HepG2 (cell line): ENCODE results near the gene ZNF627. TPM values are rescaled to one million over a fixed set of nuclear protein-coding genes. Genes with fewer than 3 reads are reported as not detected.

Source experiments
- BCLAF1 ChIP-seq: fragments of 450-650 bp; IDR thresholded peaks from 2 replicates; pipeline ENCODE4 v1.6.1; 2017; ENCODE audit warnings: mild to moderate bottlenecking
- EZH2 ChIP-seq: conservative IDR thresholded peaks from 2 replicates; pipeline ENCODE4 v1.6.1; 2012; ENCODE audit warnings: mild to moderate bottlenecking, low read depth, low read length, moderate library complexity
- FOXC1 ChIP-seq: sonication (generic); formaldehyde crosslinking; IDR thresholded peaks from 2 replicates; pipeline ENCODE4 v1.8.0; 2022; ENCODE audit warnings: mild to moderate bottlenecking, missing genetic modification reagents, borderline replicate concordance
- HIVEP1 ChIP-seq: sonication (generic); formaldehyde crosslinking; IDR thresholded peaks from 2 replicates; pipeline ENCODE4 v1.4.0; 2020; ENCODE audit warnings: mild to moderate bottlenecking, missing genetic modification reagents
- HMG20A ChIP-seq: IDR thresholded peaks from 2 replicates; pipeline ENCODE4 v1.6.1; 2016; ENCODE audit warnings: borderline replicate concordance
- IKZF5 ChIP-seq: IDR thresholded peaks from 2 replicates; pipeline ENCODE4 v1.6.1; 2018; ENCODE audit warnings: missing genetic modification reagents, mild to moderate bottlenecking, missing compliant biosample characterization
- KLF9 ChIP-seq: IDR thresholded peaks from 2 replicates; pipeline ENCODE4 v1.6.1; 2016; ENCODE audit warnings: low read depth
- RARA ChIP-seq: IDR thresholded peaks from 2 replicates; pipeline ENCODE4 v1.6.1; 2016; ENCODE audit warnings: missing genetic modification reagents, missing compliant biosample characterization
- SKI ChIP-seq: fragments of 450-650 bp; IDR thresholded peaks from one replicate; pipeline ENCODE4 v1.6.1; 2018; ENCODE audit warnings: mild to moderate bottlenecking; ENCODE audit not compliant: partially characterized antibody
- SUZ12 ChIP-seq: fragments of 150-350 bp; IDR thresholded peaks from 2 replicates; pipeline ENCODE4 v1.6.1; 2014; ENCODE audit warnings: low read depth, low read length
- TEAD3 ChIP-seq: optimal IDR thresholded peaks from 2 replicates; pipeline ENCODE3; 2016; ENCODE audit warnings: borderline replicate concordance
- U2AF1 ChIP-seq: fragments of 200-400 bp; formaldehyde crosslinking; optimal IDR thresholded peaks from 2 replicates; pipeline ENCODE3; 2017; ENCODE audit warnings: mild to moderate bottlenecking, low read depth, low read length
- ZFP36 ChIP-seq: fragments of 150-350 bp; IDR thresholded peaks from 2 replicates; pipeline ENCODE4 v1.6.1; 2018; ENCODE audit warnings: borderline replicate concordance, low read length, low read depth; ENCODE audit not compliant: partially characterized antibody
- ZKSCAN1 ChIP-seq: fragments of 150-350 bp; IDR thresholded peaks from 2 replicates; pipeline ENCODE4 v1.6.1; 2014; ENCODE audit warnings: low read length
- ZNF280B ChIP-seq: sonication (generic); formaldehyde crosslinking; IDR thresholded peaks from 2 replicates; pipeline ENCODE4 v1.5.0; 2020; ENCODE audit warnings: missing genetic modification reagents, mild to moderate bottlenecking, borderline replicate concordance
- ZNF281 ChIP-seq: sonication (generic); formaldehyde crosslinking; IDR thresholded peaks from 2 replicates; pipeline ENCODE4 v1.4.0; 2020; ENCODE audit warnings: missing genetic modification reagents, borderline replicate concordance
- ZNF292 ChIP-seq: sonication (generic); formaldehyde crosslinking; IDR thresholded peaks from 2 replicates; pipeline ENCODE4 v1.8.1; 2022; ENCODE audit warnings: mild to moderate bottlenecking, low read depth, missing genetic modification reagents, borderline replicate concordance
- ZNF3 ChIP-seq: IDR thresholded peaks from 2 replicates; pipeline ENCODE4 v1.7.0; 2017; ENCODE audit warnings: inconsistent platforms
- ZNF839 ChIP-seq: sonication (generic); formaldehyde crosslinking; IDR thresholded peaks from 2 replicates; pipeline ENCODE4 v1.4.0; 2020; ENCODE audit warnings: missing genetic modification reagents, mild to moderate bottlenecking, borderline replicate concordance
- polyA plus RNA-seq, 8 experiments: library from polyadenylated mRNA; depleted of rRNA in 3 of 8; stranded (reverse) in 7 of 8; unstranded in 1 of 8; fragments of >200 nt; fragmentation: Illumina TruSeq in 4 of 8; extraction: Trizol in 4 of 8; gene quantifications; 2 replicates each; pipeline versions ENCODE4 v1.2.1 to v1.2.3, GENCODE V29; 2011 to 2016; ENCODE audit warnings: low read depth in 4 of 8, missing spikeins in 1 of 8, mixed read lengths in 1 of 8; ENCODE audit not compliant: insufficient read depth in 1 of 8
- total RNA-seq, 5 experiments: library from RNA; depleted of rRNA; stranded (reverse); fragments of >200 nt; fragmentation: Illumina TruSeq; extraction: Trizol; gene quantifications; 2 replicates each; pipeline ENCODE4 v1.2.3, GENCODE V29; 2016; ENCODE audit warnings: low read depth in 1 of 5
- TF ChIP-seq, protein P1 (sequence below): sonication (generic); formaldehyde crosslinking; IDR thresholded peaks from 2 replicates; pipeline ENCODE4 v1.5.0; 2020; ENCODE audit warnings: missing genetic modification reagents

ZNF627 gene
- total and polyA plus RNA-seq, 2 of the 13 experiments (the other 11 are each of a cell fraction or from before 2014, with no cell fraction given): 4.2 to 12.7 TPM

- peak; percentile 89 for TF ChIP-seq ZNF281 (CRISPR knock-in tag)
- no peak for TF ChIP-seq EZH2
- peak; percentile 75 for TF ChIP-seq ZNF280B (CRISPR knock-in tag)
- no peak; the same call in 1 of the 2 replicates for TF ChIP-seq RARA (CRISPR knock-in tag)
- TF ChIP-seq ZNF292 (CRISPR knock-in tag): no peak
- no peak for TF ChIP-seq HMG20A
- TF ChIP-seq ZFP36: no peak
- no peak for TF ChIP-seq U2AF1
- no peak for TF ChIP-seq SKI
- TF ChIP-seq HIVEP1 (CRISPR knock-in tag): peak; percentile 83
- no peak for TF ChIP-seq ZKSCAN1
- no peak for TF ChIP-seq FOXC1 (CRISPR knock-in tag)
- peak; percentile 13 for TF ChIP-seq TEAD3
- TF ChIP-seq ZNF839: peak; percentile 79; the same call in 1 of the 2 replicates
- no peak for TF ChIP-seq SUZ12
- no peak for TF ChIP-seq ZNF3
- TF ChIP-seq IKZF5: peak; percentile 96
- TF ChIP-seq BCLAF1: no peak
- TF ChIP-seq, protein P1, sequence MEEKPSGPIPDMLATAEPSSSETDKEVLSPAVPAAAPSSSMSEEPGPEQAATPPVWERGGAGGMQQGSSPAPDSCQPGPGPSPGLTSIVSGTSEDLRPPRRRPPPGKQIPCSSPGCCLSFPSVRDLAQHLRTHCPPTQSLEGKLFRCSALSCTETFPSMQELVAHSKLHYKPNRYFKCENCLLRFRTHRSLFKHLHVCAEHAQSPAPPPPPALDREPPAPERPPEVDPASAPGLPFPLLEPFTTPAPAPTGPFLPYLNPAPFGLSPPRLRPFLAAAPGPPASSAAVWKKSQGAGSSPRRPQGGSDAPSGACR (CRISPR knock-in tag): no peak
- TF ChIP-seq KLF9 (CRISPR knock-in tag): 0 out of 2 replicates have a peak, but pooled peaks have one; percentile 20
Measured at GRCh38 chr19:11597202-11598102, at the start of gene ZNF627 (continued).
